ENCODE results near the gene RTN1.

Gene RTN1

GRCh38 chr14:59849411-59850130 is 21.0 kb downstream of the RTN1 start:
- no peak for DNase-seq

GRCh38 chr14:59848671-59849070 is 21.9 kb downstream of the RTN1 start:
- no peak for DNase-seq

GRCh38 chr14:59847711-59848110 is 22.9 kb downstream of the RTN1 start:
- no peak for DNase-seq

- DNase-seq: no peak
These were observed 24.0 kb downstream of the RTN1 start for GRCh38 chr14:59846595-59846994.

- no peak for DNase-seq
These were observed 25.3 kb downstream of the RTN1 start for GRCh38 chr14:59845245-59845644.

GRCh38 chr14:59844186-59844812 is 26.3 kb downstream of the RTN1 start:
- no peak for DNase-seq

GRCh38 chr14:59836116-59836515 is 34.5 kb downstream of the RTN1 start:
- no peak for DNase-seq

- DNase-seq: no peak
These were observed 37.8 kb downstream of the RTN1 start for GRCh38 chr14:59832653-59833294.

GRCh38 chr14:59831121-59831730 is 39.4 kb downstream of the RTN1 start:
- no peak for DNase-seq

- no peak for DNase-seq
These were observed 40.2 kb downstream of the RTN1 start for GRCh38 chr14:59830338-59830734.

- DNase-seq: no peak
These were observed 40.9 kb downstream of the RTN1 start for GRCh38 chr14:59829469-59830337.

GRCh38 chr14:59828276-59828675 is 42.3 kb downstream of the RTN1 start:
- no peak for DNase-seq

GRCh38 chr14:59827401-59827800 is 43.2 kb downstream of the RTN1 start:
- no peak for DNase-seq

- no peak for DNase-seq
These were observed 44.4 kb downstream of the RTN1 start for GRCh38 chr14:59826150-59826549.

GRCh38 chr14:59823179-59823578 is 47.4 kb downstream of the RTN1 start:
- DNase-seq: no peak

GRCh38 chr14:59819446-59820088 is 51.0 kb downstream of the RTN1 start:
- DNase-seq: no peak

- no peak for DNase-seq
These were observed 53.6 kb downstream of the RTN1 start for GRCh38 chr14:59816941-59817340.

- DNase-seq: no peak
These were observed 55.6 kb downstream of the RTN1 start for GRCh38 chr14:59814988-59815387.

- DNase-seq: no peak
These were observed 58.8 kb downstream of the RTN1 start for GRCh38 chr14:59811815-59812214.

GRCh38 chr14:59811073-59811472 is 59.5 kb downstream of the RTN1 start:
- DNase-seq: no peak

GRCh38 chr14:59803052-59803540 is 67.5 kb downstream of the RTN1 start:
- DNase-seq: no peak

GRCh38 chr14:59788176-59788575 is 82.4 kb downstream of the RTN1 start:
- DNase-seq: no peak
